ENCODE data around the gene SLC16A13.
"Not testable (repeated sequence)": the region's sequence is repeated elsewhere in the genome, so short reads cannot be mapped to it uniquely, and the experiment has no call there.

The SLC16A13 gene, protein sequence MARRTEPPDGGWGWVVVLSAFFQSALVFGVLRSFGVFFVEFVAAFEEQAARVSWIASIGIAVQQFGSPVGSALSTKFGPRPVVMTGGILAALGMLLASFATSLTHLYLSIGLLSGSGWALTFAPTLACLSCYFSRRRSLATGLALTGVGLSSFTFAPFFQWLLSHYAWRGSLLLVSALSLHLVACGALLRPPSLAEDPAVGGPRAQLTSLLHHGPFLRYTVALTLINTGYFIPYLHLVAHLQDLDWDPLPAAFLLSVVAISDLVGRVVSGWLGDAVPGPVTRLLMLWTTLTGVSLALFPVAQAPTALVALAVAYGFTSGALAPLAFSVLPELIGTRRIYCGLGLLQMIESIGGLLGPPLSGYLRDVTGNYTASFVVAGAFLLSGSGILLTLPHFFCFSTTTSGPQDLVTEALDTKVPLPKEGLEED

DNA sequence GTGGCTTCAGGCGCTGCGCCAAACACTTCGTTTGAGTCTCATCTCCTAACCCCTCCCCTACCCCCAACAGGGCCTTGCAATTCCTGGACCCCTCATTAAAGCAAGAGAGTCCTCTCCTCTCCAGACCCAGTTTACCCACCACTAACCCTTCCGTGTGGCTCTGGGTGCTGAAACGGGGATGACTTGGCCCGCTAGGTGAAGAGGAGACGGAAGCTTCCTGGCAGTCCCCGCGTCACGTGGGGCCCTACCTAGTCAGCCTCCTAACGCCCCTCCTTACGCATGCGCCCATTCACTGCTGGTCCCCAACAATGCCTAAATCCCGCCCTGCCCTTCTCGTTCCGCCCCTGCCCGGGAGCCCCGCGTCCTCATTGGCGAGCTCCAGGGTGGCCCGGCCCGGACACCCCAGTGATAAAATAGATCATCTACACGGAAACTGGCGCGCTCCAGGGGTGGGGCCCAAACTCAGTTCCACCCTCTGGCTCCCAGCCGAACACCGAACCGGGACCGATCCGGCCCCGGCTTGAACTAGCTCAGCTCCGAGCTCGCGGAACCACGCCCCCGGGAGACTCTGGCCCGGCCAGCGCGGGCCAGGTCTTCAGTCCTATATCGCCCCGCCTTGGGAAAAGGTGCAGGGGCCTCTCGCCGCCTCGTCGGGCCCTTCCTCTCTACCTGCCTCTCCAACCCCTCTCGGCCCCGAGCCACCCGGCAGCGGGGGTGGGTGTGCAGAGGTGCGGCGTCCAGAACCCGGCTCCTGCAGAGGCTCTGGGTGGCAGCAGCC is at the start of gene SLC16A13:
Gene SLC16A13, plus strand, starts transcription at position 425 of the 778 bp plus-strand sequence. CDS start 368 bp downstream, outside the sequence.
- DNase-seq = peak; percentile 95

DNA sequence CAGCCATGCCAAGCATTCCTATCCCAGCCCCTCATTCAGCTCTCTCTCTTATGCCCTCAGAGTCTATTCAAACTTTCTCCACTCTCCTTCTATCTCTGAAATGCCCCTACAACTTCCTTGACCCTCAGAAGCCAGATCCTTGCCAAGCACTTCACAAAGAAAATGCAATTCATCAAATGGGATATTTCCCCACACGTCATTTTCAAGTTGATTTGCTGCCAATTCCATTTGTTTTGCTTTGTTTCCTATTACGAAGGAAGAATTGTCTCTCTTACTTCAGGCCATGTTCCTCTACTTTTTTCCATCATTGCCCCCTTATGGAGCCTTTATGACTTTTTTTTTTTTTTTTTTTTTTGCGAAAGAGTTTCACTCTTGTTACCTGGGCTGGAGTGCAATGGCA is 49.1 kb upstream of the SLC16A13 start:
- no peak for DNase-seq

DNA sequence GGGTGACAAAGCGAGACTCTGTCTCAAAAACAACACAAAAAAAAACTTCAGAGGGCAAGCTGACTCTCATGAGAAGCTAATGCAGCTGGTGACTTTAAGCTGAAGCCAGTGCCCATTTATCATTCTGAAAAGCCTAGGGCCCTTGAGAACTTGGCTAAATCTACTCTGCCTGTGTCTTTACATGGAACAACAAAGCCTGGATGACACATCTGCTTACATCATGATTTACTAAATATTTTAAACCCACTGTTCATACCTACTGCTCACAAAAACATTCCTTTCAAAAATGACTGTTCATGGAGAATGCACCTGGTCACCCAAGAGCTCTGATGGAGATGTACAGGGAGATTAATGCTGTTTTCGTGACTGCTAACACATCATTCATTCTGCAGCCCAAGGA is 46.0 kb upstream of the SLC16A13 start:
- no peak for DNase-seq

DNA sequence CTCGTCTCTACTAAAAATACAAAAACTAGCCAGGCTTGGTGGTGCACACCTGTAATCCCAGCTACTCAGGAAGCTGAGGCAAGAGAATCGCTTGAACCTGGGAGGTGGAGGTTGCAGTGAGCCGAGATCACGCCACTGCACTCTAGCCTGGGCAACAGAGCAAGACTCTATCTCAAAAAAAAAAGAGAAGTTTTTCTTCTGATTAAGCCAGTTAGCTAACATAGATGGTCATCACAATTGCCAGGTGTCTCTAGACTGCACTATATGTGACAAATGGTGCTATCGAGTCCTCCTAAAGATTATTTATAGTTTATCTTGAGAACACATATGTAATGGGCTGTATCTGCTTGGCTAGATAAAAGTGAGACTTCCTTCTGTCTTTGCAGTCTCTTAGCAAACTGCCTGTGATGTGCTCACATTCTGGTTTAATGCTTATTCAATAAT is 42.2 kb upstream of the SLC16A13 start:
- not testable (repeated sequence) for DNase-seq

DNA sequence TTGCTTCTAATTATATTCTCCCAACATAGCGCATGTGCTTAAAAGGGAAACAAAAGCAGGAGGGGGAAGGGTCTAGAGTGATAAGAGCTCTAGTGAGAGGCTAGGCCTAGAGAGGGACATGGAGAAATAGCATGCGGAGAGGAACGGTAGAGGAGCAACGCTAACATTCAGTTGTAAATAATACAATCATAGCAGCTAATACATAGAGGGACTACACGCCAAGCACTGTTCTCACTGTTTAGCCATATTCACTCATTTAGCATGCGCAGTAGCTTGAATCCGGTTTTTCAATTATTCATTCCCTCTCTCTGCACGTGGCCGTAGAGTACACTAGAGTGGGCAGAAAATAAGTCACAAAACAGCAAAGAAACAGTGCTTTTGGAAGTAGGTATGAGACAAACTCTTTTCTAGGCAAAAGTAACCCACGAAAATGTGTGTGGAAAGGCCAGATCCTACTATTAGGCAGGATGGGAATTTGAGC is 41.7 kb upstream of the SLC16A13 start:
- no peak for DNase-seq

DNA sequence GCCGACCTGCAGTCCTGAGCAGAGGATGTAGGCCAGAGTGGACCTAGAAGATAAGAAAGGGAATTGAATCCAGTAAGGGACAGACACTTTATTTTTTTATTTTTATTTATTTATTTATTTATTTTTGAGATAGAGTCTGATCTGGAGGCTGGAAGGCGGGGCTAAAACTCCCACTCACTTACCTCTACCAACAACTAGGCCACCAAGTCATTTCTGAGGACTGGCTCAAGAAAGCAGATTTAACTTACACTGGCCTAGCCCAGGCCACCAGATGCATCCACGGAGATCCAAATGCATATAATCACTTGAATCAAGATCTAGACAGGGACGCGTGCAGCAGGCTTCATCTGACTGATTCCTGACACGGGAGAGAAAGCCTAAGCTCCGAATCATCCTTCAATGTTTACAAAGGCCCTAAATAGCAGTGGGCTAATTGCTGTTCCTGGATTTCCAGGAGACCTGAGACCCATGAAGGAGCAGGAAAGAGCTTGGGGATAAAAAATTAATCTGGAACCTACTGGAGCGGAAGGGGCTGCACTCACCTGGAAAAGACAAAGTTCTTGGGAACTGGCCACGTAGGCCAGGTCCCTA is 41.1 kb upstream of the SLC16A13 start:
- no peak for DNase-seq

DNA sequence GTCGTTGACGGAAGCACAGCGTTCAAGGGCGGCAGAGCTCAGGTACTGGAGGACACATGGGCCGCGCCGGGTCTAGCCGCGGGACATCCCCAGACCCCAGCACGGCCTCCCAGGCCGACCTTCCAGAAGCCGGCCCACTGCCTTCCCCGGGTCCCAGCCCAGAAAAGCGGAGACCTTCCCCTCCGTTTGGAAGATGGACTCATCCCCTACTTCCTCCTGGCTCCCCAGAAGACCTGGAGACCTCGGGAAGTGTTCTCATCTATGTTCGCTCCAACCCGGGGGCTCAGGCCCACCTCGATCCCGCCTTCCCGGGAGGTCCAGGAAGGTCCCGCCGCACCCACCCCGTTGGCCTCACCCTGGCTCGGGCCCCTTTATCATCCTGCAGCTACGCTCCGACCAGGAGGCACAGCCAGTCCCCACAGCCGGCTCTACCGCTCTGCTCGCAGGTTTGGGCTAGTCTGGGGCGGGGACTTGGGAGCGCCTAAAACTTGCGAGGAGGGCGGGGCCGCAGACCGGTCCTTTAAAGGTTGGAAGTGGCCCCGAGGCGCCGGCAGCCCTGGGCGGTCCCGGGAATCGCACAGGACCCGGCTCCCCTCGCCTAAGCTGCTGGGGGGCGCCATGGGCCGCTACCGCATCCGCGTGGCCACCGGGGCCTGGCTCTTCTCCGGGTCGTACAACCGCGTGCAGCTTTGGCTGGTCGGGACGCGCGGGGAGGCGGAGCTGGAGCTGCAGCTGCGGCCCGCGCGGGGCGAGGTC is 40.1 kb upstream of the SLC16A13 start, which contains the start of gene ALOX12:
Gene ALOX12, plus strand, starts transcription at position 550 of the 756 bp plus-strand sequence. Its CDS starts 69 bp downstream, at position 619.
- no peak for DNase-seq

DNA sequence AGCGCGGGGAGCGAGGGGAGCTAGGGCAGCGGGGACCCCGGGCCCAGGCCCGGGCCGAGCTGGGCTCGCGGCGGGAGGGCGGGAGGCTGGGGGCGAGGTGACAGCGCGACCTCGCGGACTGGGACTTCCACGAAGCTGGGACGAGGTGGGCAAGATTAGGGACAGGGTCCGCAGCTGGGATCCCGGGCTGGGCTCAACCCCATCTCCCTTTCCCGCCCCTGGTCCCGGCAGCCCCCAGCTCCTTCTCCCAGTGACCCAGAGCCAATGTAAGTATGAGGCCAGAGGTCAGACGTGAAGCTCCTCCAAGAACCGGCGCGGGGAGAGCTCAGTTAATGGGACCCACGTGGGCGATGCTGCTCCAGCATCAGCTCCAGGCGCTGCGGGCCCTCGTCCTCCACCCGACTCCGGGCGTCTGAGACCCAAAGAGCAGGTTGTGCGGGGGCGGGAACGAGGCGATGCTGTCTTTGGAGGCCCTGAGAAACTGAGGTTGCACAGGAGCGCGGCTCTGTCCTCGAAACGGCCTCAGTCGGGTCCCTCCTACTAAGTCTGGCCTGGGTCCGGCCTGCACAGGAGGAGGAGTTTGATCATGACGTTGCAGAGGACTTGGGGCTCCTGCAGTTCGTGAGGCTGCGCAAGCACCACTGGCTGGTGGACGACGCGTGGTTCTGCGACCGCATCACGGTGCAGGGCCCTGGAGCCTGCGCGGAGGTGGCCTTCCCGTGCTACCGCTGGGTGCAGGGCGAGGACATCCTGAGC is 39.4 kb upstream of the SLC16A13 start:
- DNase-seq = no peak

DNA sequence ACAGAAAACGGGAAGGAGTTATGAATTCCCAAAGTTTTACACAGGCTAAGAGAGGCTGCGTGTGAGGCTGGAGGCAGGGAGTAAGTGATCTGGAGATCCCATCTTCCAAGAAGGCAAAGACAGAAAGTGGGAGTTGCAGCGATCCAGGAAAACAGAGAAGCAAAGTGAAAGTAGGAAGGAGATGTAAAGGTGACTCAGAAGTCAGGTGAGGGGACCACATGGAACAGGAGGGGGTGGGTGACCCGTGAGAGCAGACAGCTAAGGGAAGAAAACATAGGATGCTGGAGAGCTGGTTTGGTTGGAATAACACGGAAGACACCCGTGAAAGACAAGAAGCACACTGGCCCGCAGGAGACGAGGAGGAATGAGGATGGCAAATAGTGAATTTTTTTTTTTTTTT is 38.6 kb upstream of the SLC16A13 start:
- no peak for DNase-seq

DNA sequence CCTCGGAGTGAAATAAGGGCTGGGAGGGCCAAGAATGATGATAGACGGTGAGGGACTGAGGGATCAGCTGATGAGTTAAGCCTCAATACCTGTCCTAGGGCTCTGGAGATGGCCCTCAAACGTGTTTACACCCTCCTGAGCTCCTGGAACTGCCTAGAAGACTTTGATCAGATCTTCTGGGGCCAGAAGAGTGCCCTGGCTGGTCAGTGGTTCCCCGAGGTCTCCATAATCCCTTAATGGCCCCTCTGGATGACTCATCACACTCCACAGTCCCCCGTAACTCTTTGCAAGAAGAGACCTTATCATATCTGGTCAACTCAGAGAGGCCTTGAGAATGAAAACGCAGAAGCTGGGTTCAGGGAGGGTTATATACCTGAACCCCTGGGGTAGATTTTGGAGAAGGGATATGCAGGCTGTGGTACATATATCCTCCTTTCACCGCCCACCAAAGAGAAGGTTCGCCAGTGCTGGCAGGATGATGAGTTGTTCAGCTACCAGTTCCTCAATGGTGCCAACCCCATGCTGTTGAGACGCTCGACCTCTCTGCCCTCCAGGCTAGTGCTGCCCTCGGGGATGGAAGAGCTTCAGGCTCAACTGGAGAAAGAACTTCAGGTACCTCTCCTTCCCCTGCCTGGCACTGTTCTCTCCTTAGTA is 36.8 kb upstream of the SLC16A13 start:
- DNase-seq = no peak

DNA sequence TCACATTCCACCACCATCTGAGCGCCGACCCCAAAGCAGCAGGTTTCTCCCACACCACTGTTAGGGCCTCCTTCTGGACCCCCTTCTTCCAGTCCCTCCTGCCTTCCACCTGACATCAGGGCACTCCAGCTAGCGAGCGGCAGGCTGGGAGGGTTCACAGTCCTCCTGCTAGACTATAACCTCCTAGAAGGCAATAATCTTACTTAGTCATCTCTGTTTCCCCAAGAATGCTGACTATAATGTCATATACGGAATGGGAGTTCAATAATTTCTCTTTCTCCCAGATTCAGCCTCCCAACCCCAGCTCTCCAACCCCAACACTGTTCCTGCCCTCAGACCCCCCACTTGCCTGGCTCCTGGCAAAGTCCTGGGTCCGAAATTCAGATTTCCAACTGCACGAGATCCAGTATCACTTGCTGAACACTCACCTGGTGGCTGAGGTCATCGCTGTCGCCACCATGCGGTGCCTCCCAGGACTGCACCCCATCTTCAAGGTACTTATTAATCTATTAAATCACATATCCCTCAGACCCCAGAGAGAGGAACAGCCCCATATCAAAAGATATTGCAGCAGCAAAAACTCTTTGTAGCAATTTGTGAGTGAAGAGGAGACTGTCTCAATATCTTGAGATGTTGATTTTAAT is 34.4 kb upstream of the SLC16A13 start:
- no peak for DNase-seq

DNA sequence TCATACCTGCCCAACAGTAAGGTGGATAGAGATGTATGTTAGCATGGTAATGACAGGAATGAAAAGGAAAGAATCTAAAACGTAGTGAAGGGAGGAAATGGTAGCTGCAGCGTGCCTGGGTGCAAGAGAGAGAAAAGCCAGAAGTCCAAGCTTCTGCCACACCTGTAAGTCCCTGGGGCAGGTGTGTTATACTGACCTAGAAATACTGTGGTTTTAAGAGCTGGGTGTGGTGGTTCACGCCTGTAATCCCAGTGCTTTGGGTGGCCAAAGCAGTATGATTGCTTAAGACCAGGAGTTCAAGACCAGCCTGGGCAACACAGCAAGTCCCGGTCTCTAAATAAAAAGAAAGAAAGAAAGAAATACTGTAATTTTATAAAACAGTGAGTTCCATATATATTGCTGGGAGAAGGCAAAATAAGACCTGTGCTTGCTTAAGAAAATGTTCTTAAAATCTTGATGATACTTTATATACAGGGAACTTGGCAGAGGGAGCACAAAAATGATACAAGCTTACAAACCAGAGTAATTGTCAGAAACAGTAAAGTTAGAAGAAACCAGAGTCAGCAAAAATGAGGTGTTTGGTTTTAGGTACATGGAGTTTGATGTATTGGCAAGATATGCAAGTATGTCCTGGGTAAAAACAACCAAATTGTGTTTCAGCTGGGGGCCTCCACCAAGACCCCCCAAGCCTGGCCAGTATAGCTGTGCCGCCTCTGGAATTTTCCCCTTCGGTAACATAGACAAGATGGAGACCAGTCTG is 33.3 kb upstream of the SLC16A13 start:
- DNase-seq = no peak

DNA sequence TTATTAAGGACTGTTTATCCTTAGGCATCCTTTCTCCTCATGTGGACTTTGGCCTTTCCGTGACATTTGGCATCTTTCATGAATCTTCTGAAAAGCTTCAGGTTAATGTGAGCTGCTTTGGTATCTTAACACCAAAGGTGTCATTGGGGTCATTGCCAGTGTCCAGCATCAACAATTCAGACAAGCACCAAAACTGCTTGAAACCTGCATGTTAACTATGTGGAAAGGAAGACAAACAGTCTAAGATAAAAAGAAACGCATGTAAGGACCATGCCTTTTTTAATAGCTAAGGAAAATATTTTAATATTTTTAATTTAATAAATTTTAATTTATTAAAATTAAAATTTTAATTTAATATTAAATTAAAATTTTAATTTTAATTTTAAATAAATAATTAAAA is 32.1 kb upstream of the SLC16A13 start:
- DNase-seq = no peak

DNA sequence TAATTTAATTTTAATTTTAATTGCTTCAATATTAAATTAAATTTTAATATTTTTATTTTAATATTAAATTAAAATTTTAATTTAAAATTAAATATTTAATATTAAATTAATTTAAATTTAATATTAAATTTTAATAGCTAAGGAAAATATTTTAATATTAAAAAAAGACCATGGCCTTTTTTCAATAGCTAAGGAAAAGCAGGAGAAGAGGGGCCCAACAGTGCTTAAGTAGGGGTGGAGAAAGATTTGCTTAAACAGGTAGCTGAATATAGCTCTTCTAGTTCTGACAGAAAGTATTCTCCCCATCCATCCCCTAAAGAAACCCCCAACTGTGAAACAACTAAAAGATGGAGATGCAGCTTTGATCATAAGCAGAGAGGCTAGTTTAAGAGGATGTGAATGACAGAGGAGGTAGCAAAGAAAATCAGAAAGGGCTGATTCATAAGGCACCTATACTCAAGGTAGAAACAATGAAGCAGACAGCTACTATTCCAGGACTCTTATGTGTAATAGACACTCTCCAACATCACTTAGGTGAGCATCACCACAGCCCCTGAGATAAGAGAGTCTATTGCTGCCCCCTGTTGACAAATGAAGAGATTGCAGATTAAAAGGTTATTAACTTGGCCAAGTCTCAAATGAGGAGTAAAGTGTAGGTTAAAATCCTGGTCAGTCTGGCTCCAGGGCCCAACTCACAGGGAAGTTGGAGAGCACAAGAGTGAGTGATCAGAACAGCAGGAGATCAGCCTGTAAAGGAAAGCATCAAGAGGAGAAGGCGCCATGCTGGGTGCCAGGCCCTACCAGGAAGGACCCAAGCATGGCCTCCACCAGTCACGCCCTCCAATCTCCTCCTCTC is 31.2 kb upstream of the SLC16A13 start:
- DNase-seq = peak; percentile 73

DNA sequence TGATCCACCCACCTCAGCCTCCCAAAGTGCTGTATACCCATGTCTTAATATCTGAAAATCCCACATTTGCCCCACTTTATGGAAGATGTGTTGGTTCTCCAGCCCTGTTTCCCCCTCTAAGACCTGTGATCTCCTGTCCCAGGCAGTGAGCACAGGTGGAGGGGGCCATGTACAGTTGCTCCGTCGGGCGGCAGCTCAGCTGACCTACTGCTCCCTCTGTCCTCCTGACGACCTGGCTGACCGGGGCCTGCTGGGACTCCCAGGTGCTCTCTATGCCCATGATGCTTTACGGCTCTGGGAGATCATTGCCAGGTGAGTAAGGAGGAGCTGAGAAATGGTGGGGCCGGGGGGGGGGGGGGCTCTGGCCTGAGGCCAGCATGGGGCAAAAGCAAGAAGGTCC is 30.1 kb upstream of the SLC16A13 start:
- DNase-seq = no peak

DNA sequence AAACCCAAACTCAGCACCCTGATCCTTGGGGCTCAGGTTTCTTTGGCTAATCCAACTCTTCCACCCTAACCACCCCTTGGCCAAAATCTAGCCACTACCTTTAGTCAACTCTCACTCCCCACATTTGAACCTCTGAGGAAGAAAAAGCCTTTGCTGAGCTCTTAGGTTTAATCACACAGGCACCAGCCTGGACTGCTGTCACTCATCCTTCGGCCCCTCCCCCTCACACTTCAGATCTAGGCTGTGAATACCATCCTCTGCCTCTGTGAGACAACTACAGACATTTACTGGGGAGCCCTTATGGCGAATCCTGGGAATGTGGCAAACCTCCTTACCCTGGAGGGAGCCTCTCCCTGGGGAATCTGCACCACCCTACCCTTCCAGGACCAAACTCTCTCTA is 28.7 kb upstream of the SLC16A13 start:
- DNase-seq = no peak

DNA sequence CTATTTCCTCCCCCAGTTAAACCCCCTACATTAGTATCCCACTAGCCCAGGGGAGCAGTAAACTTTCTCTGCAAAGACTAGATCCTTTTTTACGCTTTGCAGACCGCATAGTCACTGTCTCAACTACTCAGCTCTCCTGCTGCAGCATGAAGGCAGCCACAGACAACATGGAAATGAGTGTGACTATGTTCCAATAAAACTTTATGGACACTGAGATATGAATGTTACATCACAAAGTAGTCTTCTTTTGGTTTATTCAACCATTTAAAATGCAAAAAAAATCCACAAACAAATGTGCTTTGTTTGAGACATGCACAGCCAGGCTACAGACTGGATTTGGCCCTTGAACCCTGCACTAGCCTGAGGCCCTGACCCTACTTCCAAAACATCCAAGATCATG is 25.3 kb upstream of the SLC16A13 start:
- DNase-seq = no peak

DNA sequence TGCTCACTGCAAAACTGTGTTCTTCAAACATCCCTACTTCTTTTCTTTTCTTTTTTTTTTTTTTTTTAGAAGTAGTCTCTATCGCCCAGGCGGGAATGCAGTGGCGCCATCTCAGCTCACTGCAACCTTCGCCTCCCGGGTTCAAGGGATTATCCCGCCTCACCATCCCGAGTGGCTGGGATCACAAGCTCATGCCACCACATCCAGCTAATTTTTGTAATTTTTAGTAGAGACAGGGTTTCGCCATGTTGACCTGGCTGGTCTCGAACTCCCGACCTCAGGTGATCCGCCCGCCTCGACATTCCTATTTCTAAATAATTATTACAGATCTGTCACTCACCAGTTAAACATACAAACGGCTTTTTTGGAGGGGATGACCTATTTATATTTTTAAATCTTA is 24.4 kb upstream of the SLC16A13 start:
- no peak for DNase-seq

DNA sequence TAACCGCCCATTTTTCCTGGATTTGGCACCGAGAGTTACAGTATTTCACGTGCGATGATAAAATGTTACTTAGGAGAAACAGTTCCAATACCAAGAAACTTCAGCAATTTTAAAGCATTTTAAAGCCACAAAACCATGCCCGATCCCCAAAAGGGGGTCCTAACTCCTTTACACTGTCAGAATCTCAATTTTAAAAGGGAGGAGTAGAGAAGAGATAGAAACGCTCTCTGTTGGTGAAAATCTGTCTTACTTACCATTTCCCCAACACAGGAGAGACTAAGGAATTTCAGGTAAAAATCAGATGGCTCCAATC is 23.9 kb upstream of the SLC16A13 start:
- DNase-seq = no peak

Data from NCI-H345 (cell line).